HepG2 (cell line): ENCODE data around the gene RBM23. TPM values are rescaled to one million over a fixed set of nuclear protein-coding genes. Genes with fewer than 3 reads are reported as not detected.

Experiments used
- ASH2L ChIP-seq: fragments of 300-600, 200-600 bp; sonication (generic); IDR thresholded peaks from 2 replicates; pipeline ENCODE4 v1.7.0; 2017; ENCODE audit warnings: low read depth, mild to moderate bottlenecking, moderate library complexity, mixed read lengths, low read length; ENCODE audit not compliant: insufficient read length
- ATF7-NPFF ChIP-seq: sonication (generic); formaldehyde crosslinking; IDR thresholded peaks from 2 replicates; pipeline ENCODE4 v1.8.1; 2023; ENCODE audit warnings: mild to moderate bottlenecking, low read depth, missing genetic modification reagents, moderate library complexity
- CC2D1A ChIP-seq: sonication (generic); formaldehyde crosslinking; IDR thresholded peaks from 2 replicates; pipeline ENCODE4 v1.8.1; 2023; ENCODE audit warnings: mild to moderate bottlenecking, missing genetic modification reagents
- CSRNP1 ChIP-seq: sonication (generic); formaldehyde crosslinking; IDR thresholded peaks from 2 replicates; pipeline ENCODE4 v1.8.1; 2023; ENCODE audit warnings: mild to moderate bottlenecking, missing genetic modification reagents
- GATAD1 ChIP-seq: IDR thresholded peaks from 2 replicates; pipeline ENCODE4 v1.6.1; 2016; ENCODE audit warnings: missing genetic modification reagents, missing compliant biosample characterization
- HHEX ChIP-seq: IDR thresholded peaks from 2 replicates; pipeline ENCODE4 v1.6.1; 2016; ENCODE audit warnings: control low read depth
- MEIS2 ChIP-seq: sonication (generic); formaldehyde crosslinking; IDR thresholded peaks from 2 replicates; pipeline ENCODE4 v1.9.0; 2021; ENCODE audit warnings: mild to moderate bottlenecking, missing genetic modification reagents
- MTF2 ChIP-seq: sonication (generic); formaldehyde crosslinking; IDR thresholded peaks from 2 replicates; pipeline ENCODE4 v1.5.0; 2020; ENCODE audit warnings: missing genetic modification reagents, borderline replicate concordance
- SOX5 ChIP-seq: IDR thresholded peaks from 2 replicates; pipeline ENCODE4 v1.6.1; 2016; ENCODE audit warnings: borderline replicate concordance
- TEAD3 ChIP-seq: optimal IDR thresholded peaks from 2 replicates; pipeline ENCODE3; 2016; ENCODE audit warnings: borderline replicate concordance
- U2AF1 ChIP-seq: fragments of 200-400 bp; formaldehyde crosslinking; optimal IDR thresholded peaks from 2 replicates; pipeline ENCODE3; 2017; ENCODE audit warnings: mild to moderate bottlenecking, low read depth, low read length
- U2AF2 ChIP-seq: fragments of 200-400 bp; formaldehyde crosslinking; IDR thresholded peaks from 2 replicates; pipeline ENCODE4 v1.6.1; 2017; ENCODE audit warnings: low read depth, mild to moderate bottlenecking, low read length
- ZNF136 ChIP-seq: sonication (generic); formaldehyde crosslinking; IDR thresholded peaks from 2 replicates; pipeline ENCODE4 v1.8.1; 2022; ENCODE audit warnings: low read depth, mild to moderate bottlenecking, moderate library complexity, missing genetic modification reagents
- ZNF382 ChIP-seq: sonication (generic); formaldehyde crosslinking; IDR thresholded peaks from 2 replicates; pipeline ENCODE4 v1.5.0; 2020; ENCODE audit warnings: missing genetic modification reagents, mild to moderate bottlenecking, borderline replicate concordance
- ZNF543 ChIP-seq: sonication (generic); formaldehyde crosslinking; IDR thresholded peaks from 2 replicates; pipeline ENCODE4 v1.4.0; 2020; ENCODE audit warnings: mild to moderate bottlenecking, missing genetic modification reagents
- polyA plus RNA-seq, 8 experiments: library from polyadenylated mRNA; depleted of rRNA in 3 of 8; stranded (reverse) in 7 of 8; unstranded in 1 of 8; fragments of >200 nt; fragmentation: Illumina TruSeq in 4 of 8; extraction: Trizol in 4 of 8; gene quantifications; 2 replicates each; pipeline versions ENCODE4 v1.2.1 to v1.2.3, GENCODE V29; 2011 to 2016; ENCODE audit warnings: low read depth in 4 of 8, missing spikeins in 1 of 8, mixed read lengths in 1 of 8; ENCODE audit not compliant: insufficient read depth in 1 of 8
- total RNA-seq, 5 experiments: library from RNA; depleted of rRNA; stranded (reverse); fragments of >200 nt; fragmentation: Illumina TruSeq; extraction: Trizol; gene quantifications; 2 replicates each; pipeline ENCODE4 v1.2.3, GENCODE V29; 2016; ENCODE audit warnings: low read depth in 1 of 5
- TF ChIP-seq, protein P1 (sequence below): sonication (generic); formaldehyde crosslinking; IDR thresholded peaks from 2 replicates; pipeline ENCODE4 v1.4.0; 2020; ENCODE audit warnings: missing genetic modification reagents, borderline replicate concordance
- TF ChIP-seq, protein P2 (sequence below): IDR thresholded peaks from 2 replicates; pipeline ENCODE4 v1.6.1; 2016; ENCODE audit warnings: low read depth, missing genetic modification reagents, missing compliant biosample characterization

RBM23 gene
- total and polyA plus RNA-seq, 2 of the 13 experiments (the other 11 are each of a cell fraction or from before 2014, with no cell fraction given): 1.5 to 2.1 TPM

GRCh38 chr14:22852940-22853767 is 65.8 kb downstream of the RBM23 start (continued):
- peak; percentile 90; the same call in 1 of the 2 replicates for TF ChIP-seq CSRNP1 (CRISPR knock-in tag)
- TF ChIP-seq, protein P1, sequence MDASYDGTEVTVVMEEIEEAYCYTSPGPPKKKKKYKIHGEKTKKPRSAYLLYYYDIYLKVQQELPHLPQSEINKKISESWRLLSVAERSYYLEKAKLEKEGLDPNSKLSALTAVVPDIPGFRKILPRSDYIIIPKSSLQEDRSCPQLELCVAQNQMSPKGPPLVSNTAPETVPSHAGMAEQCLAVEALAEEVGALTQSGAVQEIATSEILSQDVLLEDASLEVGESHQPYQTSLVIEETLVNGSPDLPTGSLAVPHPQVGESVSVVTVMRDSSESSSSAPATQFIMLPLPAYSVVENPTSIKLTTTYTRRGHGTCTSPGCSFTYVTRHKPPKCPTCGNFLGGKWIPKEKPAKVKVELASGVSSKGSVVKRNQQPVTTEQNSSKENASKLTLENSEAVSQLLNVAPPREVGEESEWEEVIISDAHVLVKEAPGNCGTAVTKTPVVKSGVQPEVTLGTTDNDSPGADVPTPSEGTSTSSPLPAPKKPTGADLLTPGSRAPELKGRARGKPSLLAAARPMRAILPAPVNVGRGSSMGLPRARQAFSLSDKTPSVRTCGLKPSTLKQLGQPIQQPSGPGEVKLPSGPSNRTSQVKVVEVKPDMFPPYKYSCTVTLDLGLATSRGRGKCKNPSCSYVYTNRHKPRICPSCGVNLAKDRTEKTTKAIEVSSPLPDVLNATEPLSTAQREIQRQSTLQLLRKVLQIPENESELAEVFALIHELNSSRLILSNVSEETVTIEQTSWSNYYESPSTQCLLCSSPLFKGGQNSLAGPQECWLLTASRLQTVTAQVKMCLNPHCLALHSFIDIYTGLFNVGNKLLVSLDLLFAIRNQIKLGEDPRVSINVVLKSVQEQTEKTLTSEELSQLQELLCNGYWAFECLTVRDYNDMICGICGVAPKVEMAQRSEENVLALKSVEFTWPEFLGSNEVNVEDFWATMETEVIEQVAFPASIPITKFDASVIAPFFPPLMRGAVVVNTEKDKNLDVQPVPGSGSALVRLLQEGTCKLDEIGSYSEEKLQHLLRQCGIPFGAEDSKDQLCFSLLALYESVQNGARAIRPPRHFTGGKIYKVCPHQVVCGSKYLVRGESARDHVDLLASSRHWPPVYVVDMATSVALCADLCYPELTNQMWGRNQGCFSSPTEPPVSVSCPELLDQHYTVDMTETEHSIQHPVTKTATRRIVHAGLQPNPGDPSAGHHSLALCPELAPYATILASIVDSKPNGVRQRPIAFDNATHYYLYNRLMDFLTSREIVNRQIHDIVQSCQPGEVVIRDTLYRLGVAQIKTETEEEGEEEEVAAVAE (CRISPR knock-in tag): peak; percentile 62
- no peak; the same call in 1 of the 2 replicates for TF ChIP-seq HHEX (CRISPR knock-in tag)
- TF ChIP-seq ZNF382 (CRISPR knock-in tag): no peak
- TF ChIP-seq ASH2L: peak; percentile 80
- 0 out of 2 replicates have a peak, but pooled peaks have one; percentile 33 for TF ChIP-seq MEIS2 (CRISPR knock-in tag)
- TF ChIP-seq ZNF543 (CRISPR knock-in tag): peak; percentile 78
- no peak for TF ChIP-seq U2AF2
- TF ChIP-seq ZNF136 (CRISPR knock-in tag): peak; percentile 94; the same call in 1 of the 2 replicates
- TF ChIP-seq GATAD1 (CRISPR knock-in tag): peak; percentile 67
- peak; percentile 43; the same call in 1 of the 2 replicates for TF ChIP-seq SOX5 (CRISPR knock-in tag)
- TF ChIP-seq MTF2: peak; percentile 98
- TF ChIP-seq, protein P2, sequence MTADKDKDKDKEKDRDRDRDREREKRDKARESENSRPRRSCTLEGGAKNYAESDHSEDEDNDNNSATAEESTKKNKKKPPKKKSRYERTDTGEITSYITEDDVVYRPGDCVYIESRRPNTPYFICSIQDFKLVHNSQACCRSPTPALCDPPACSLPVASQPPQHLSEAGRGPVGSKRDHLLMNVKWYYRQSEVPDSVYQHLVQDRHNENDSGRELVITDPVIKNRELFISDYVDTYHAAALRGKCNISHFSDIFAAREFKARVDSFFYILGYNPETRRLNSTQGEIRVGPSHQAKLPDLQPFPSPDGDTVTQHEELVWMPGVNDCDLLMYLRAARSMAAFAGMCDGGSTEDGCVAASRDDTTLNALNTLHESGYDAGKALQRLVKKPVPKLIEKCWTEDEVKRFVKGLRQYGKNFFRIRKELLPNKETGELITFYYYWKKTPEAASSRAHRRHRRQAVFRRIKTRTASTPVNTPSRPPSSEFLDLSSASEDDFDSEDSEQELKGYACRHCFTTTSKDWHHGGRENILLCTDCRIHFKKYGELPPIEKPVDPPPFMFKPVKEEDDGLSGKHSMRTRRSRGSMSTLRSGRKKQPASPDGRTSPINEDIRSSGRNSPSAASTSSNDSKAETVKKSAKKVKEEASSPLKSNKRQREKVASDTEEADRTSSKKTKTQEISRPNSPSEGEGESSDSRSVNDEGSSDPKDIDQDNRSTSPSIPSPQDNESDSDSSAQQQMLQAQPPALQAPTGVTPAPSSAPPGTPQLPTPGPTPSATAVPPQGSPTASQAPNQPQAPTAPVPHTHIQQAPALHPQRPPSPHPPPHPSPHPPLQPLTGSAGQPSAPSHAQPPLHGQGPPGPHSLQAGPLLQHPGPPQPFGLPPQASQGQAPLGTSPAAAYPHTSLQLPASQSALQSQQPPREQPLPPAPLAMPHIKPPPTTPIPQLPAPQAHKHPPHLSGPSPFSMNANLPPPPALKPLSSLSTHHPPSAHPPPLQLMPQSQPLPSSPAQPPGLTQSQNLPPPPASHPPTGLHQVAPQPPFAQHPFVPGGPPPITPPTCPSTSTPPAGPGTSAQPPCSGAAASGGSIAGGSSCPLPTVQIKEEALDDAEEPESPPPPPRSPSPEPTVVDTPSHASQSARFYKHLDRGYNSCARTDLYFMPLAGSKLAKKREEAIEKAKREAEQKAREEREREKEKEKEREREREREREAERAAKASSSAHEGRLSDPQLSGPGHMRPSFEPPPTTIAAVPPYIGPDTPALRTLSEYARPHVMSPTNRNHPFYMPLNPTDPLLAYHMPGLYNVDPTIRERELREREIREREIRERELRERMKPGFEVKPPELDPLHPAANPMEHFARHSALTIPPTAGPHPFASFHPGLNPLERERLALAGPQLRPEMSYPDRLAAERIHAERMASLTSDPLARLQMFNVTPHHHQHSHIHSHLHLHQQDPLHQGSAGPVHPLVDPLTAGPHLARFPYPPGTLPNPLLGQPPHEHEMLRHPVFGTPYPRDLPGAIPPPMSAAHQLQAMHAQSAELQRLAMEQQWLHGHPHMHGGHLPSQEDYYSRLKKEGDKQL (CRISPR knock-in tag): peak; percentile 25; the same call in 1 of the 2 replicates
- TF ChIP-seq CC2D1A (CRISPR knock-in tag): 0 out of 2 replicates have a peak, but pooled peaks have one; percentile 11
- TF ChIP-seq TEAD3 (CRISPR knock-in tag): peak; percentile 80
- TF ChIP-seq U2AF1: peak; percentile 82
- TF ChIP-seq ATF7-NPFF: peak; percentile 52; the same call in 1 of the 2 replicates
